HCT116 (cell line): ENCODE data around the gene THADA. TPM values are rescaled to one million over a fixed set of nuclear protein-coding genes. Genes with fewer than 3 reads are reported as not detected.
A peak's percentile ranks its signal among the peaks of the same experiment; 100 is the strongest.

ENCODE experiments used
- ATAC-seq: fragments of 200-7000 bp; cut with Tn5 transposase; 2 replicates; pipeline ENCODE4 v1.9.1; 2020; ENCODE audit warnings: mild to moderate bottlenecking, moderate library complexity
- BruUV-seq: library from RNA; stranded (reverse); fragments of 400-500 nt; replicated peaks from 2 replicates; lab custom pipeline; 2021; lab: Mats Ljungman, UMichigan
- CTCF ChIA-PET: fragments of 300-600 bp; sonication (Branson Sonifier 250); formaldehyde crosslinking; loops from one replicate; lab custom pipeline; 2021; ENCODE audit warnings: antibody characterized with exemption; lab: Charles Lee
- POLR2A ChIA-PET: fragments of 300-600, 350-600 bp; sonication (Branson Sonifier 250); formaldehyde crosslinking; loops from one replicate; lab custom pipeline; 2021; ENCODE audit warnings: antibody characterized with exemption; lab: Charles Lee
- RAD21 ChIA-PET, 2 experiments: fragments of 300-600 bp; sonication (Branson Sonifier 250); formaldehyde crosslinking; loops; one replicate each; lab custom pipeline; 2023; ENCODE audit warnings: low total read pairs in 2 of 2; ENCODE audit not compliant: uncharacterized antibody in 2 of 2, unreplicated experiment in 2 of 2, low non-redundant PET in 1 of 2; lab: Charles Lee
- DNase-seq: peaks from one replicate; pipeline ENCODE4 v3.0.0-alpha.2; 2010; ENCODE audit warnings: low read depth, low spot score
- H2AFZ ChIP-seq: fragments of 200-600 bp; shearing (Covaris generic), sonication (generic); 2 replicates; pipeline ENCODE4 v1.6.1; 2017; ENCODE audit warnings: low read depth, mixed run types, mixed read lengths, antibody characterized with exemption, low read length; ENCODE audit not compliant: poor library complexity, severe bottlenecking
- H3K27ac ChIP-seq: 2 replicates; pipeline ENCODE4 v1.5.1; 2012; ENCODE audit warnings: low read depth, low read length
- H3K27me3 ChIP-seq: fragments of 200-600 bp; sonication (generic); 2 replicates; pipeline ENCODE4 v1.6.1; 2016; ENCODE audit warnings: mixed run types, low read length, mixed read lengths; ENCODE audit not compliant: insufficient read depth
- H3K36me3 ChIP-seq, 2 experiments: fragments of 200-500 bp in 1 of 2; fragments of 200-600 bp in 1 of 2; sonication (Bioruptor generic) in 1 of 2; sonication (generic) in 1 of 2; 2 replicates each; pipeline versions ENCODE4 v1.5.1 to v1.6.1; 2014 to 2016; ENCODE audit warnings: low read length in 2 of 2, inconsistent platforms in 1 of 2, mixed read lengths in 1 of 2, mixed run types in 1 of 2; ENCODE audit not compliant: insufficient read depth in 2 of 2, control insufficient read depth in 1 of 2
- H3K4me1 ChIP-seq, 2 experiments: fragments of 200-600 bp in 1 of 2; sonication (generic) in 1 of 2; 2 replicates each; pipeline versions ENCODE4 v1.5.1 to v1.6.1; 2012 to 2017; ENCODE audit warnings: low read length in 2 of 2, inconsistent platforms in 1 of 2, mild to moderate bottlenecking in 1 of 2, mixed read lengths in 1 of 2, mixed run types in 1 of 2, moderate library complexity in 1 of 2; ENCODE audit not compliant: insufficient read depth in 2 of 2, control insufficient read depth in 1 of 2
- H3K4me2 ChIP-seq: fragments of 200-600 bp; sonication (generic); 2 replicates; pipeline ENCODE4 v1.6.1; 2017; ENCODE audit warnings: mixed run types, low read length, mixed read lengths
- H3K4me3 ChIP-seq, 2 experiments: fragments of 200-600 bp in 1 of 2; sonication (generic) in 1 of 2; replicated peaks in 1 of 2; 2 replicates each; pipeline ENCODE4 v1.5.1; 2011 to 2016; ENCODE audit warnings: low read length in 2 of 2, control low read depth in 1 of 2, low read depth in 1 of 2, mild to moderate bottlenecking in 1 of 2, mixed read lengths in 1 of 2, mixed run types in 1 of 2
- H3K79me2 ChIP-seq: fragments of 200-600 bp; sonication (generic); 2 replicates; pipeline ENCODE4 v1.6.1; 2017; ENCODE audit warnings: mild to moderate bottlenecking, mixed run types, low read length, moderate library complexity, mixed read lengths; ENCODE audit not compliant: insufficient read depth
- H3K9ac ChIP-seq: fragments of 200-600 bp; sonication (generic); 2 replicates; pipeline ENCODE4 v1.6.1; 2016; ENCODE audit warnings: low read length, mixed read lengths
- H3K9me2 ChIP-seq: fragments of 200-600 bp; sonication (generic), shearing (Covaris generic); 2 replicates; pipeline ENCODE4 v1.6.1; 2017; ENCODE audit warnings: mixed run types, mild to moderate bottlenecking, moderate library complexity; ENCODE audit not compliant: insufficient read depth
- H3K9me3 ChIP-seq, 2 experiments: fragments of 200-500 bp in 1 of 2; fragments of 200-600 bp in 1 of 2; sonication (Bioruptor generic) in 1 of 2; sonication (generic) in 1 of 2; 2 replicates each; pipeline ENCODE4 v1.6.1; 2014 to 2017; ENCODE audit warnings: low read length in 2 of 2, mixed read lengths in 2 of 2, inconsistent platforms in 1 of 2, low read depth in 1 of 2, mild to moderate bottlenecking in 1 of 2, mixed run types in 1 of 2, moderate library complexity in 1 of 2; ENCODE audit not compliant: control insufficient read depth in 1 of 2, insufficient read depth in 1 of 2
- H4K20me1 ChIP-seq: fragments of 200-600 bp; sonication (generic), shearing (Covaris generic); 2 replicates; pipeline ENCODE4 v1.6.1; 2017; ENCODE audit warnings: mixed run types, mild to moderate bottlenecking, moderate library complexity; ENCODE audit not compliant: insufficient read depth
- CEBPB ChIP-seq: IDR thresholded peaks from 2 replicates; pipeline ENCODE4 v1.6.1; 2012; ENCODE audit warnings: low read depth
- FOSL1 ChIP-seq: IDR thresholded peaks from 2 replicates; pipeline ENCODE4 v1.6.1; 2012; ENCODE audit warnings: low read depth
- POLR2AphosphoS5 ChIP-seq: IDR thresholded peaks from 2 replicates; pipeline ENCODE4 v1.6.1; 2011; ENCODE audit warnings: mild to moderate bottlenecking, low read depth, low read length, moderate library complexity
- RAD21 ChIP-seq: IDR thresholded peaks from 2 replicates; pipeline ENCODE4 v1.6.1; 2012; ENCODE audit warnings: low read depth, mild to moderate bottlenecking
- REST ChIP-seq: IDR thresholded peaks from 2 replicates; pipeline ENCODE4 v1.6.1; 2012; ENCODE audit warnings: low read depth
- SP1 ChIP-seq: IDR thresholded peaks from 2 replicates; pipeline ENCODE4 v1.6.1; 2012; ENCODE audit warnings: low read depth
- SRF ChIP-seq: IDR thresholded peaks from 2 replicates; pipeline ENCODE4 v1.6.1; 2012; ENCODE audit warnings: low read depth
- ZBTB33 ChIP-seq: IDR thresholded peaks from 2 replicates; pipeline ENCODE4 v1.6.1; 2011; ENCODE audit warnings: mild to moderate bottlenecking, low read length, moderate library complexity; ENCODE audit not compliant: insufficient replicate concordance; ENCODE audit errors: extremely low read depth
- ZNF274 ChIP-seq: fragments of 200-500 bp; sonication (Bioruptor generic); IDR thresholded peaks from 2 replicates; pipeline ENCODE4 v1.6.1; 2014; ENCODE audit warnings: mild to moderate bottlenecking, low read depth, low read length, inconsistent platforms
- intact Hi-C: fragments of 100-400 bp; cut with micrococcal nuclease; formaldehyde crosslinking; loops from 2 replicates; pipeline ENCODE4 v1.10.0; 2022
- total RNA-seq: library from RNA; stranded (reverse); gene quantifications from one replicate; pipeline ENCODE4 v1.2.1, GENCODE V29; 2021; ENCODE audit not compliant: unreplicated experiment

The THADA gene
- total RNA-seq, 1 experiment from 2014 or later: 30.7 TPM

- TF ChIP-seq RAD21 (no peak), ZBTB33 (no peak), SRF (no peak), POLR2AphosphoS5 (no peak), CEBPB (no peak), SP1 (no peak), ZNF274 (no peak), REST (no peak), FOSL1 (no peak)
- POLR2A ChIA-PET: no interaction called here
- RAD21 ChIA-PET: no interaction called here
Measured at GRCh38 chr2:43430489-43430888, 165.3 kb downstream of the THADA start.

More at GRCh38 chr2:43430489-43430888, 165.3 kb downstream of the THADA start:
- H4K20me1 ChIP-seq: no peaks in the 10 kb centered on the region
- DNase-seq (no peak), ATAC-seq (no peak)
- H3K27me3 ChIP-seq: no peaks in the 10 kb centered on the region
- no peaks in the 10 kb centered on the region for H3K9me2 ChIP-seq
- intact Hi-C loops: no loop called here
- no peaks in the 10 kb centered on the region for H3K79me2 ChIP-seq
- CTCF ChIA-PET: no interaction called here
- no peaks in the 10 kb centered on the region for H3K36me3 ChIP-seq
- peaks cover 43 to 49% of the 10 kb centered on the region in 2 experiments for H3K4me1 ChIP-seq
- H3K27ac ChIP-seq: peak overlapping the region; percentile 34; the same call in 1 of the 2 replicates
- no TSS peak for BruUV-seq
- H3K4me3 ChIP-seq: no peak overlapping the region
- no peak overlapping the region for H2AFZ ChIP-seq
- no peak overlapping the region for H3K9ac ChIP-seq
- H3K9me3 ChIP-seq: no peaks in the 10 kb centered on the region
- no peak overlapping the region for H3K4me2 ChIP-seq
